ENCODE results near the gene ARID3B.

DNA sequence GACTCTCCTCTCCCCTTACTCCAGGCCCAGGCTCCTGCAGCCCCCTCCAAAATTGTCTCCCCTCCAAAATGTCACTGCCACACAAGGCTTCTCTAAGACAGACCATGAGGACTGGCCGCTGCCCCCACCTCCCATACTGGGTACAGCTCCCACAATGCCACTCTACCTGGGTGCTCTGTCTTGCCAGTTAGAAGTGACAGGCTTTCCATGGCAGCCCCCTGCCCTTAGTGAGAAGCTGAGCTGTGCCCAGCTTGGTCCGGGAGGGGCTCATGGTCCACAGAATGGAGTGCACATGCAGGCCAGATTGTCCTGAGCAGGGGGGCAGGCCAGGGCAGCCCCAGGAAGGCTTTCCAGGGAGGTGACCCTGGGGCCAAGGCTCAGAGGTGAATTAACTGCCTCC is 71.7 kb downstream of the ARID3B start:
- no peak for TF ChIP-seq POLR2AphosphoS5 (IDR thresholded peaks at IDR 0.05; ENCODE audit: low read depth, low read length)
- TF ChIP-seq REST (IDR thresholded peaks at IDR 0.05; ENCODE audit: insufficient read depth in 1 of 2, low read depth in 2 of 2, low read length in 2 of 2) = no peak
- no peak for TF ChIP-seq SIN3A (IDR thresholded peaks at IDR 0.05; ENCODE audit: borderline replicate concordance, insufficient read depth, low read length)
- TF ChIP-seq TAF1 (IDR thresholded peaks at IDR 0.05; ENCODE audit: borderline replicate concordance, insufficient read depth, low read length) = no peak
